NB4 (cell line): ENCODE data around the gene XDH.

Experiments
- DNase-seq: peaks from one replicate; pipeline ENCODE4 v3.0.0; 2010; ENCODE audit warnings: low read depth
- H3K4me3 ChIP-seq: one replicate; pipeline ENCODE4 v1.5.1; 2011; ENCODE audit warnings: mild to moderate bottlenecking, low read depth, low read length, moderate library complexity
- CTCF ChIP-seq: IDR thresholded peaks from one replicate; pipeline ENCODE4 v1.5.1; 2012; ENCODE audit warnings: low read depth, low read length
- MAX ChIP-seq: IDR thresholded peaks from 2 replicates; pipeline ENCODE4 v1.6.1; 2011; ENCODE audit warnings: low read depth, low read length
- MYC ChIP-seq: IDR thresholded peaks from 2 replicates; pipeline ENCODE4 v1.6.1; 2011; ENCODE audit warnings: low read depth, low read length
- POLR2A ChIP-seq: IDR thresholded peaks from 2 replicates; pipeline ENCODE4 v1.6.1; 2011; ENCODE audit warnings: mild to moderate bottlenecking; ENCODE audit not compliant: insufficient read length; ENCODE audit errors: extremely low read depth

The XDH gene

GRCh38 chr2:31414601-31415241 is at the start of gene XDH:
TSS of gene XDH (minus strand) at chr2:31414742. CDS start at chr2:31414666, 76 bp downstream.
- H3K4me3 ChIP-seq: no peak within 1 kb of the TSS
- TF ChIP-seq POLR2A (no peak), MYC (no peak), MAX (no peak), CTCF (no peak)
- peak; percentile 11 for DNase-seq

GRCh38 chr2:31457651-31458050 is 43.1 kb upstream of the XDH start:
- no peak for DNase-seq
- H3K4me3 ChIP-seq: no peak overlapping the region
- TF ChIP-seq MYC: no peak
- no peak for TF ChIP-seq POLR2A
- no peak for TF ChIP-seq CTCF
- no peak for TF ChIP-seq MAX

GRCh38 chr2:31446848-31447247 is 32.3 kb upstream of the XDH start:
- TF ChIP-seq POLR2A (no peak), MYC (no peak), CTCF (no peak), MAX (no peak)
- H3K4me3 ChIP-seq: no peak overlapping the region
- DNase-seq: no peak

- TF ChIP-seq MAX (no peak), CTCF (no peak), POLR2A (no peak), MYC (no peak)
- no peak for DNase-seq
- H3K4me3 ChIP-seq: no peak overlapping the region
These were observed 27.8 kb upstream of the XDH start for GRCh38 chr2:31442376-31442775.

- no peak for DNase-seq
These were observed 26.2 kb upstream of the XDH start for GRCh38 chr2:31440764-31441163.

More at GRCh38 chr2:31440764-31441163, 26.2 kb upstream of the XDH start:
- no peak overlapping the region for H3K4me3 ChIP-seq
- TF ChIP-seq POLR2A: no peak
- TF ChIP-seq MYC: no peak
- TF ChIP-seq CTCF: no peak
- no peak for TF ChIP-seq MAX
